OCI-LY3 (cell line): ENCODE measurements around the gene TOM1.

ENCODE experiments used
- H2AFZ ChIP-seq: fragments of 200-600, 300-600 bp; shearing (Covaris generic); 2 replicates; pipeline ENCODE4 v1.6.0; 2014; ENCODE audit warnings: antibody characterized with exemption, low read depth, low read length
- H3K27ac ChIP-seq: fragments of 200-600, 300-600 bp; sonication (generic); 2 replicates; pipeline ENCODE4 v1.5.1; 2014; ENCODE audit warnings: mild to moderate bottlenecking, low read length, moderate library complexity, mixed read lengths
- H3K27me3 ChIP-seq: fragments of 200-600, 300-600 bp; sonication (generic); 2 replicates; pipeline ENCODE4 v1.6.1; 2014; ENCODE audit warnings: low read depth, low read length, mixed read lengths
- H3K36me3 ChIP-seq: fragments of 200-600, 300-600 bp; sonication (generic); replicated peaks from 2 replicates; pipeline ENCODE3; 2014; ENCODE audit warnings: low read depth, low read length, mixed read lengths
- H3K4me1 ChIP-seq: fragments of 300-600, 200-600 bp; sonication (generic); 2 replicates; pipeline ENCODE4 v1.6.1; 2014; ENCODE audit warnings: low read length, mixed read lengths
- H3K4me2 ChIP-seq: fragments of 200-600, 300-600 bp; sonication (generic); 2 replicates; pipeline ENCODE4 v1.6.1; 2014; ENCODE audit warnings: low read length, mixed read lengths
- H3K4me3 ChIP-seq: fragments of 300-600, 200-600 bp; sonication (generic); 2 replicates; pipeline ENCODE4 v1.5.1; 2014; ENCODE audit warnings: antibody characterized with exemption, mild to moderate bottlenecking, low read length, moderate library complexity
- H3K79me2 ChIP-seq: fragments of 300-600, 200-600 bp; shearing (Covaris generic); 2 replicates; pipeline ENCODE4 v1.6.1; 2014; ENCODE audit warnings: mild to moderate bottlenecking, low read length, mixed read lengths
- H3K9ac ChIP-seq: fragments of 300-600, 200-600 bp; shearing (Covaris generic); 2 replicates; pipeline ENCODE4 v1.6.0; 2014; ENCODE audit warnings: mild to moderate bottlenecking, low read length, moderate library complexity
- H3K9me3 ChIP-seq: fragments of 200-600, 300-600 bp; shearing (Covaris generic); 2 replicates; pipeline ENCODE4 v1.6.1; 2014; ENCODE audit warnings: low read length, mixed read lengths; ENCODE audit not compliant: insufficient read depth
- H4K20me1 ChIP-seq: fragments of 200-600, 300-600 bp; sonication (generic); 2 replicates; pipeline ENCODE4 v1.6.1; 2016; ENCODE audit warnings: low read length, mixed read lengths; ENCODE audit not compliant: insufficient read depth
- CTCF ChIP-seq: fragments of 200-600, 300-600 bp; sonication (generic); IDR thresholded peaks from 2 replicates; pipeline ENCODE4 v1.5.1; 2014; ENCODE audit warnings: antibody characterized with exemption, low read length, low read depth
- EZH2phosphoT487 ChIP-seq: fragments of 200-600 bp; shearing (Covaris generic); IDR thresholded peaks from 2 replicates; pipeline ENCODE4 v1.6.1; 2018; ENCODE audit warnings: antibody characterized with exemption, mixed run types, low read depth

TOM1 gene

DNA sequence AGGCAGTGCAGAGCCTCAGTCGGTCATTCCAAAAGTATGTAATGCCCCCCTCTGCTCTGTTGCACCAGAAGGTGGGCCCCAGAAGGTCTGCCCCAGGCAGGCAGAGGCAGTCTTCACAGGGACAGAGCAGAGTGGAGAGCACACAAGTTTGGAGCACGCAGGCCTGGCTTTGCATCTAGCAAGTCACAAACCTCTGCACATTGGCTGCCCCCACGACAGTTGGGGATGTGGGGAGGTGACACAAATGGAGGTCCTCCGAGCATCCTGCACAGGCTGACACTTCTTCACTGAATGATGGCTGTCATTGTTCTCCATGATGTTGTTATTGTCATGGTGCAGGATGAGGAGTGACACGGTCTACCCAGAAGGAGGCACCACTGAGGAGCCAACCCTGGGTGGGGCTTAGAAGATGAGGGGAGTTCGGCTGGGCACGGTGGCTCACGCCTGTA is 11.9 kb downstream of the TOM1 start:
- peak overlapping the region; percentile 37 for H3K4me2 ChIP-seq
- H4K20me1 ChIP-seq = no peaks in the 10 kb centered on the region
- H3K4me1 ChIP-seq = peaks cover 64% of the 10 kb centered on the region
- no peaks in the 10 kb centered on the region for H3K36me3 ChIP-seq
- H3K9ac ChIP-seq = no peak overlapping the region; the same call in 1 of the 2 replicates
- no peak overlapping the region for H3K27ac ChIP-seq
- TF ChIP-seq CTCF = no peak
- TF ChIP-seq EZH2phosphoT487 = no peak
- no peaks in the 10 kb centered on the region for H3K9me3 ChIP-seq
- no peak overlapping the region for H3K4me3 ChIP-seq
- no peaks in the 10 kb centered on the region for H3K79me2 ChIP-seq
- no peaks in the 10 kb centered on the region for H3K27me3 ChIP-seq
- no peak overlapping the region for H2AFZ ChIP-seq

GRCh38 chr22:35312198-35313059 is 12.7 kb downstream of the TOM1 start:
- Histone ChIP-seq H4K20me1 (no peaks in the 10 kb centered on the region), H2AFZ (no peak overlapping the region), H3K4me3 (no peak overlapping the region), H3K4me1 (peaks cover 61% of the 10 kb centered on the region), H3K27me3 (no peaks in the 10 kb centered on the region), H3K9ac (no peak overlapping the region), H3K9me3 (no peaks in the 10 kb centered on the region), H3K27ac (no peak overlapping the region), H3K79me2 (no peaks in the 10 kb centered on the region), H3K4me2 (no peak overlapping the region), H3K36me3 (no peaks in the 10 kb centered on the region)
- TF ChIP-seq CTCF (no peak), EZH2phosphoT487 (no peak)

GRCh38 chr22:35313311-35314121 is 13.8 kb downstream of the TOM1 start:
- Histone ChIP-seq H3K9me3 (no peaks in the 10 kb centered on the region), H3K4me3 (no peak overlapping the region), H3K9ac (no peak overlapping the region), H3K79me2 (no peaks in the 10 kb centered on the region), H2AFZ (no peak overlapping the region), H3K4me2 (no peak overlapping the region), H3K27me3 (no peaks in the 10 kb centered on the region), H3K4me1 (peaks cover 52% of the 10 kb centered on the region), H3K27ac (no peak overlapping the region), H3K36me3 (peaks cover 3% of the 10 kb centered on the region), H4K20me1 (no peaks in the 10 kb centered on the region)
- TF ChIP-seq CTCF (no peak), EZH2phosphoT487 (no peak)
